HEK293 (cell line): Measurements from ENCODE around the gene DEK.

Experiments used
- GLI2 ChIP-seq: fragments of 450-650 bp; formaldehyde crosslinking; IDR thresholded peaks from 2 replicates; pipeline ENCODE4; 2017; ENCODE audit warnings: missing biosample characterization, missing genetic modification characterization, low read depth, borderline replicate concordance
- GLIS1 ChIP-seq: fragments of 450-650 bp; formaldehyde crosslinking; IDR thresholded peaks from 2 replicates; pipeline ENCODE4 v1.5.1; 2016; ENCODE audit warnings: missing biosample characterization, missing genetic modification characterization
- IKZF3 ChIP-seq: fragments of 450-650 bp; IDR thresholded peaks from 2 replicates; pipeline ENCODE4 v1.5.0; 2018; ENCODE audit warnings: missing biosample characterization, mild to moderate bottlenecking, missing genetic modification characterization, moderate library complexity
- INSM2 ChIP-seq: fragments of 450-650 bp; formaldehyde crosslinking; IDR thresholded peaks from 2 replicates; pipeline ENCODE4 v1.5.1; 2016; ENCODE audit warnings: missing biosample characterization, missing genetic modification characterization
- KLF16 ChIP-seq: fragments of 450-650 bp; formaldehyde crosslinking; IDR thresholded peaks from 2 replicates; pipeline ENCODE4 v1.5.1; 2017; ENCODE audit warnings: missing biosample characterization, missing genetic modification characterization
- REPIN1 ChIP-seq: fragments of 450-650 bp; formaldehyde crosslinking; IDR thresholded peaks from 2 replicates; pipeline ENCODE4 v1.5.1; 2017; ENCODE audit warnings: missing biosample characterization, missing genetic modification characterization, low read depth
- REST ChIP-seq: fragments of 450-650 bp; formaldehyde crosslinking; IDR thresholded peaks from 2 replicates; pipeline ENCODE4 v1.5.1; 2016; ENCODE audit warnings: missing biosample characterization, missing genetic modification characterization
- SALL2 ChIP-seq: fragments of 450-650 bp; formaldehyde crosslinking; IDR thresholded peaks from 2 replicates; pipeline ENCODE4 v1.5.0; 2017; ENCODE audit warnings: missing biosample characterization, mild to moderate bottlenecking, missing genetic modification characterization, borderline replicate concordance
- ZBTB20 ChIP-seq: fragments of 450-650 bp; formaldehyde crosslinking; IDR thresholded peaks from 2 replicates; pipeline ENCODE4 v1.5.1; 2016; ENCODE audit warnings: missing biosample characterization, missing genetic modification characterization
- ZFHX2 ChIP-seq: fragments of 450-650 bp; formaldehyde crosslinking; conservative IDR thresholded peaks from 2 replicates; pipeline ENCODE4 v1.5.1; 2016; ENCODE audit warnings: missing biosample characterization, missing genetic modification characterization
- ZNF121 ChIP-seq: fragments of 450-650 bp; formaldehyde crosslinking; IDR thresholded peaks from 2 replicates; pipeline ENCODE4 v1.5.1; 2016; ENCODE audit warnings: missing biosample characterization, missing genetic modification characterization
- ZNF132 ChIP-seq: fragments of 450-650 bp; formaldehyde crosslinking; IDR thresholded peaks from 2 replicates; pipeline ENCODE4 v1.5.1; 2017; ENCODE audit warnings: missing biosample characterization, missing genetic modification characterization, borderline replicate concordance
- ZNF16 ChIP-seq: fragments of 450-650 bp; formaldehyde crosslinking; IDR thresholded peaks from 2 replicates; pipeline ENCODE4 v1.5.1; 2016; ENCODE audit warnings: low read depth, missing biosample characterization, missing genetic modification characterization
- ZNF2 ChIP-seq: fragments of 450-650 bp; formaldehyde crosslinking; IDR thresholded peaks from 2 replicates; pipeline ENCODE4 v1.5.1; 2016; ENCODE audit warnings: missing biosample characterization, missing genetic modification characterization
- ZNF214 ChIP-seq: fragments of 450-650 bp; formaldehyde crosslinking; IDR thresholded peaks from 2 replicates; pipeline ENCODE4 v1.5.1; 2017; ENCODE audit warnings: missing biosample characterization, mild to moderate bottlenecking, missing genetic modification characterization, borderline replicate concordance
- ZNF23 ChIP-seq: fragments of 450-650 bp; formaldehyde crosslinking; IDR thresholded peaks from 2 replicates; pipeline ENCODE4 v1.5.1; 2016; ENCODE audit warnings: missing biosample characterization, missing genetic modification characterization, borderline replicate concordance
- ZNF37A ChIP-seq: fragments of 450-650 bp; IDR thresholded peaks from 2 replicates; pipeline ENCODE4 v1.5.1; 2018; ENCODE audit warnings: missing biosample characterization, missing genetic modification characterization
- ZNF394 ChIP-seq: fragments of 450-650 bp; formaldehyde crosslinking; IDR thresholded peaks from 2 replicates; pipeline ENCODE4 v1.5.1; 2016; ENCODE audit warnings: missing biosample characterization, missing genetic modification characterization, mild to moderate bottlenecking, moderate library complexity, borderline replicate concordance
- ZNF398 ChIP-seq: fragments of 450-650 bp; formaldehyde crosslinking; IDR thresholded peaks from 2 replicates; pipeline ENCODE4 v1.5.1; 2017; ENCODE audit warnings: missing biosample characterization, missing genetic modification characterization
- ZNF530 ChIP-seq: fragments of 450-650 bp; formaldehyde crosslinking; IDR thresholded peaks from 2 replicates; pipeline ENCODE4 v1.5.1; 2016; ENCODE audit warnings: low read depth, missing biosample characterization, missing genetic modification characterization
- ZNF548 ChIP-seq: fragments of 450-650 bp; formaldehyde crosslinking; IDR thresholded peaks from 2 replicates; pipeline ENCODE4 v1.5.1; 2016; ENCODE audit warnings: missing biosample characterization, missing genetic modification characterization
- ZNF549 ChIP-seq: fragments of 450-650 bp; IDR thresholded peaks from 2 replicates; pipeline ENCODE4 v1.5.1; 2018; ENCODE audit warnings: missing biosample characterization, missing genetic modification characterization, mild to moderate bottlenecking, inconsistent platforms, moderate library complexity
- ZNF555 ChIP-seq: fragments of 450-650 bp; formaldehyde crosslinking; conservative IDR thresholded peaks from 2 replicates; pipeline ENCODE4 v1.5.1; 2017; ENCODE audit warnings: missing biosample characterization, mild to moderate bottlenecking, missing genetic modification characterization, inconsistent platforms
- ZNF571 ChIP-seq: fragments of 450-650 bp; formaldehyde crosslinking; IDR thresholded peaks from 2 replicates; pipeline ENCODE4 v1.5.0; 2017; ENCODE audit warnings: missing biosample characterization, missing genetic modification characterization
- ZNF610 ChIP-seq: fragments of 450-650 bp; formaldehyde crosslinking; IDR thresholded peaks from 2 replicates; pipeline ENCODE4 v1.5.1; 2016; ENCODE audit warnings: missing biosample characterization, missing genetic modification characterization, borderline replicate concordance
- ZNF654 ChIP-seq: fragments of 450-650 bp; formaldehyde crosslinking; IDR thresholded peaks from 2 replicates; pipeline ENCODE4 v1.5.1; 2016; ENCODE audit warnings: low read depth, missing biosample characterization, missing genetic modification characterization
- ZNF664 ChIP-seq: fragments of 450-650 bp; formaldehyde crosslinking; IDR thresholded peaks from 2 replicates; pipeline ENCODE4 v1.5.1; 2016; ENCODE audit warnings: missing biosample characterization, missing genetic modification characterization
- ZNF707 ChIP-seq: fragments of 450-650 bp; formaldehyde crosslinking; IDR thresholded peaks from 2 replicates; pipeline ENCODE4 v1.5.1; 2016; ENCODE audit warnings: missing biosample characterization, missing genetic modification characterization
- ZNF777 ChIP-seq: fragments of 450-650 bp; formaldehyde crosslinking; IDR thresholded peaks from 2 replicates; pipeline ENCODE4 v1.5.1; 2017; ENCODE audit warnings: missing biosample characterization, missing genetic modification characterization, borderline replicate concordance
- ZNF785 ChIP-seq: fragments of 450-650 bp; formaldehyde crosslinking; IDR thresholded peaks from 2 replicates; pipeline ENCODE4 v1.5.1; 2016; ENCODE audit warnings: missing biosample characterization, missing genetic modification characterization
- ZNF791 ChIP-seq: fragments of 450-650 bp; formaldehyde crosslinking; IDR thresholded peaks from 2 replicates; pipeline ENCODE4 v1.5.1; 2016; ENCODE audit warnings: missing biosample characterization, missing genetic modification characterization
- ZNF837 ChIP-seq: fragments of 450-650 bp; formaldehyde crosslinking; IDR thresholded peaks from 2 replicates; pipeline ENCODE4 v1.5.1; 2016; ENCODE audit warnings: missing biosample characterization, missing genetic modification characterization
- ZSCAN23 ChIP-seq: fragments of 450-650 bp; formaldehyde crosslinking; IDR thresholded peaks from 2 replicates; pipeline ENCODE4 v1.5.1; 2016; ENCODE audit warnings: missing biosample characterization, missing genetic modification characterization
- TF ChIP-seq, protein P1 (sequence below): fragments of 450-650 bp; formaldehyde crosslinking; IDR thresholded peaks from 2 replicates; pipeline ENCODE4 v1.5.1; 2016; ENCODE audit warnings: missing biosample characterization, missing genetic modification characterization

The DEK gene

GRCh38 chr6:18260448-18261106 is 3.8 kb downstream of the DEK start (continued):
- no peak for TF ChIP-seq REST (tag by site-specific recombination)
- no peak for TF ChIP-seq ZNF791 (tag by site-specific recombination)
- TF ChIP-seq ZNF549 (tag by site-specific recombination) = no peak
- no peak for TF ChIP-seq KLF16 (tag by site-specific recombination)
- TF ChIP-seq ZBTB20 (tag by site-specific recombination) = peak; percentile 59
- TF ChIP-seq ZNF16 = no peak
- no peak for TF ChIP-seq ZNF132 (tag by site-specific recombination)
- TF ChIP-seq REPIN1 = no peak
- TF ChIP-seq ZNF530 (tag by site-specific recombination) = no peak
- no peak for TF ChIP-seq INSM2 (tag by site-specific recombination)
- no peak for TF ChIP-seq ZNF837
- 0 out of 2 replicates have a peak, but pooled peaks have one; percentile 26 for TF ChIP-seq GLIS1 (tag by site-specific recombination)
- TF ChIP-seq ZNF37A (tag by site-specific recombination) = no peak
- TF ChIP-seq ZNF2 = no peak
- TF ChIP-seq ZNF777 (tag by site-specific recombination) = no peak
- TF ChIP-seq IKZF3 (tag by site-specific recombination) = no peak
- TF ChIP-seq, protein P1, sequence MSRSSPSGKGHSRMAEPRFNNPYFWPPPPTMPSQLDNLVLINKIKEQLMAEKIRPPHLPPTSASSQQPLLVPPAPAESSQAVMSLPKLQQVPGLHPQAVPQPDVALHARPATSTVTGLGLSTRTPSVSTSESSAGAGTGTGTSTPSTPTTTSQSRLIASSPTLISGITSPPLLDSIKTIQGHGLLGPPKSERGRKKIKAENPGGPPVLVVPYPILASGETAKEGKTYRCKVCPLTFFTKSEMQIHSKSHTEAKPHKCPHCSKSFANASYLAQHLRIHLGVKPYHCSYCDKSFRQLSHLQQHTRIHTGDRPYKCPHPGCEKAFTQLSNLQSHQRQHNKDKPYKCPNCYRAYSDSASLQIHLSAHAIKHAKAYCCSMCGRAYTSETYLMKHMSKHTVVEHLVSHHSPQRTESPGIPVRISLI = peak; percentile 50; the same call in 1 of the 2 replicates
- no peak for TF ChIP-seq ZNF23
- no peak for TF ChIP-seq ZNF394 (tag by site-specific recombination)
- TF ChIP-seq ZNF664 (tag by site-specific recombination) = no peak
- TF ChIP-seq SALL2 (tag by site-specific recombination) = no peak
- TF ChIP-seq ZNF610 (tag by site-specific recombination) = no peak
- TF ChIP-seq ZNF785 (tag by site-specific recombination) = no peak
- no peak for TF ChIP-seq ZNF555
- TF ChIP-seq ZNF548 (tag by site-specific recombination) = no peak
- no peak for TF ChIP-seq GLI2 (tag by site-specific recombination)
- no peak for TF ChIP-seq ZNF707
- TF ChIP-seq ZNF214 = no peak
- no peak for TF ChIP-seq ZNF571 (tag by site-specific recombination)
- no peak for TF ChIP-seq ZNF398 (tag by site-specific recombination)
- no peak for TF ChIP-seq ZFHX2 (tag by site-specific recombination)
- no peak for TF ChIP-seq ZNF121 (tag by site-specific recombination)
- TF ChIP-seq ZNF654 (tag by site-specific recombination) = no peak
- TF ChIP-seq ZSCAN23 (tag by site-specific recombination) = no peak
